SK-N-SH treated with all-trans-retinoic acid at 6 μM for 48 hours (cell line): ENCODE data around the gene LTBP3.

ENCODE experiments used
- ATAC-seq: fragments of 200-7000 bp; cut with Tn5 transposase; 3 replicates; pipeline ENCODE4 v1.9.1; 2020; ENCODE audit warnings: mild to moderate bottlenecking, moderate library complexity
- ARNTL ChIP-seq: fragments of 450-650 bp; formaldehyde crosslinking; IDR thresholded peaks from 2 replicates; pipeline ENCODE4 v1.5.0; 2020; ENCODE audit warnings: low read depth, mild to moderate bottlenecking, moderate library complexity, borderline replicate concordance
- BACH2 ChIP-seq: fragments of 250-450 bp; sonication (Bioruptor Pico); IDR thresholded peaks from 2 replicates; pipeline ENCODE4 v1.9.0; 2021; ENCODE audit warnings: mild to moderate bottlenecking, borderline replicate concordance
- CREB5 ChIP-seq: fragments of 250-450 bp; sonication (Bioruptor Pico); IDR thresholded peaks from 2 replicates; pipeline ENCODE4 v1.5.1; 2020; ENCODE audit warnings: low read depth, mild to moderate bottlenecking, moderate library complexity
- CSDC2 ChIP-seq: fragments of 250-450 bp; sonication (Bioruptor Pico); IDR thresholded peaks from 2 replicates; pipeline ENCODE4 v1.5.0; 2020; ENCODE audit warnings: mild to moderate bottlenecking, moderate library complexity
- CSRNP3 ChIP-seq: fragments of 250-450 bp; sonication (Bioruptor Pico); IDR thresholded peaks from 2 replicates; pipeline ENCODE4 v1.5.1; 2021; ENCODE audit warnings: mild to moderate bottlenecking, moderate library complexity
- ESRRG ChIP-seq: fragments of 250-450 bp; sonication (Bioruptor Pico); IDR thresholded peaks from 2 replicates; pipeline ENCODE4 v1.6.1; 2021; ENCODE audit warnings: mild to moderate bottlenecking
- GLIS3 ChIP-seq: fragments of 250-450 bp; sonication (Bioruptor Pico); IDR thresholded peaks from 2 replicates; pipeline ENCODE4 v1.5.0; 2020; ENCODE audit warnings: mild to moderate bottlenecking, moderate library complexity
- ISL1 ChIP-seq: fragments of 250-450 bp; sonication (Bioruptor Pico); IDR thresholded peaks from 2 replicates; pipeline ENCODE4 v2.1.2; 2022; ENCODE audit warnings: mild to moderate bottlenecking, moderate library complexity
- PATZ1 ChIP-seq: fragments of 250-450 bp; sonication (Bioruptor Pico); IDR thresholded peaks from 2 replicates; pipeline ENCODE4 v1.8.0; 2020; ENCODE audit warnings: mild to moderate bottlenecking, moderate library complexity, borderline replicate concordance
- POU6F1 ChIP-seq: fragments of 250-450 bp; sonication (Bioruptor Pico); IDR thresholded peaks from 2 replicates; pipeline ENCODE4 v1.8.0; 2021; ENCODE audit warnings: low read depth, mild to moderate bottlenecking, moderate library complexity, borderline replicate concordance
- RARB ChIP-seq: fragments of 250-450 bp; sonication (Bioruptor Pico); IDR thresholded peaks from 2 replicates; pipeline ENCODE4 v1.8.0; 2021; ENCODE audit warnings: mild to moderate bottlenecking, moderate library complexity
- SNAI2 ChIP-seq: fragments of 250-450 bp; sonication (Bioruptor Pico); IDR thresholded peaks from 2 replicates; pipeline ENCODE4 v1.5.0; 2020; ENCODE audit warnings: mild to moderate bottlenecking, moderate library complexity
- TCF4 ChIP-seq: fragments of 250-450 bp; sonication (Bioruptor Pico); IDR thresholded peaks from 2 replicates; pipeline ENCODE4 v1.8.0; 2021; ENCODE audit warnings: mild to moderate bottlenecking, moderate library complexity, borderline replicate concordance
- TOX ChIP-seq: fragments of 250-450 bp; sonication (Bioruptor Pico); IDR thresholded peaks from 2 replicates; pipeline ENCODE4 v1.8.0; 2021; ENCODE audit warnings: mild to moderate bottlenecking, moderate library complexity, borderline replicate concordance
- ZC3H10 ChIP-seq: fragments of 250-450 bp; sonication (Bioruptor Pico); IDR thresholded peaks from 2 replicates; pipeline ENCODE4 v1.5.1; 2021; ENCODE audit warnings: mild to moderate bottlenecking, moderate library complexity
- ZFP3 ChIP-seq: fragments of 250-450 bp; sonication (Bioruptor Pico); IDR thresholded peaks from 2 replicates; pipeline ENCODE4 v1.5.0; 2020; ENCODE audit warnings: mild to moderate bottlenecking, moderate library complexity
- ZFP30 ChIP-seq: fragments of 450-650 bp; formaldehyde crosslinking; IDR thresholded peaks from 2 replicates; pipeline ENCODE4 v1.5.0; 2022; ENCODE audit warnings: mild to moderate bottlenecking, moderate library complexity
- ZNF565 ChIP-seq: fragments of 450-650 bp; formaldehyde crosslinking; conservative IDR thresholded peaks from 2 replicates; pipeline ENCODE4 v1.5.0; 2020; ENCODE audit warnings: low read depth, mild to moderate bottlenecking, moderate library complexity
- ZNF70 ChIP-seq: fragments of 450-650 bp; formaldehyde crosslinking; IDR thresholded peaks from 2 replicates; pipeline ENCODE4 v1.5.0; 2020; ENCODE audit warnings: mild to moderate bottlenecking, moderate library complexity
- ZNF8 ChIP-seq: fragments of 450-650 bp; formaldehyde crosslinking; IDR thresholded peaks from 2 replicates; pipeline ENCODE4 v1.5.0; 2020; ENCODE audit warnings: mild to moderate bottlenecking, moderate library complexity

The LTBP3 gene

GRCh38 chr11:65503368-65503948 is 54.7 kb downstream of the LTBP3 start:
- ATAC-seq = no peak
- TF ChIP-seq RARB (CRISPR knock-in tag) (peak; percentile 69), ZNF8 (CRISPR knock-in tag) (peak; percentile 30), ESRRG (CRISPR knock-in tag) (no peak), TCF4 (CRISPR knock-in tag) (peak; percentile 10; the same call in 1 of the 2 replicates), PATZ1 (CRISPR knock-in tag) (peak; percentile 93; the same call in 1 of the 2 replicates), CREB5 (CRISPR knock-in tag) (no peak; the same call in 1 of the 2 replicates), SNAI2 (CRISPR knock-in tag) (no peak), ARNTL (CRISPR knock-in tag) (0 out of 2 replicates have a peak, but pooled peaks have one; percentile 6), ZFP3 (CRISPR knock-in tag) (no peak), ZC3H10 (peak; percentile 73; the same call in 1 of the 2 replicates), ZNF565 (CRISPR knock-in tag) (no peak), CSRNP3 (0 out of 2 replicates have a peak, but pooled peaks have one; percentile 17), ZNF70 (CRISPR knock-in tag) (no peak)

- no peak for ATAC-seq
- TF ChIP-seq ZNF8 (CRISPR knock-in tag) = no peak
- TF ChIP-seq RARB (CRISPR knock-in tag) = peak; percentile 67
- peak; percentile 90; the same call in 1 of the 2 replicates for TF ChIP-seq GLIS3 (CRISPR knock-in tag)
- TF ChIP-seq ZFP3 (CRISPR knock-in tag) = no peak
- no peak; the same call in 1 of the 2 replicates for TF ChIP-seq PATZ1 (CRISPR knock-in tag)
- no peak for TF ChIP-seq CSDC2 (CRISPR knock-in tag)
- no peak for TF ChIP-seq ARNTL (CRISPR knock-in tag)
- peak; percentile 9; the same call in 1 of the 2 replicates for TF ChIP-seq POU6F1 (CRISPR knock-in tag)
- TF ChIP-seq ZFP30 (CRISPR knock-in tag) = peak; percentile 34; the same call in 1 of the 2 replicates
- peak; percentile 15; the same call in 1 of the 2 replicates for TF ChIP-seq ESRRG (CRISPR knock-in tag)
- peak; percentile 83 for TF ChIP-seq ZC3H10
- peak; percentile 10 for TF ChIP-seq TOX
- TF ChIP-seq TCF4 (CRISPR knock-in tag) = peak; percentile 12; the same call in 1 of the 2 replicates
These were observed 55.4 kb downstream of the LTBP3 start for GRCh38 chr11:65502555-65503367.

GRCh38 chr11:65502274-65502554 is 55.9 kb downstream of the LTBP3 start:
- ATAC-seq = no peak
- TF ChIP-seq ZFP3 (CRISPR knock-in tag) = no peak
- no peak for TF ChIP-seq ESRRG (CRISPR knock-in tag)
- TF ChIP-seq CREB5 (CRISPR knock-in tag) = no peak
- no peak; the same call in 1 of the 2 replicates for TF ChIP-seq PATZ1 (CRISPR knock-in tag)
- TF ChIP-seq CSDC2 (CRISPR knock-in tag) = no peak
- TF ChIP-seq GLIS3 (CRISPR knock-in tag) = no peak
- no peak for TF ChIP-seq ZNF70 (CRISPR knock-in tag)
- no peak for TF ChIP-seq ARNTL (CRISPR knock-in tag)
- no peak for TF ChIP-seq ISL1
- no peak for TF ChIP-seq TCF4 (CRISPR knock-in tag)
- TF ChIP-seq ZFP30 (CRISPR knock-in tag) = no peak
- TF ChIP-seq SNAI2 (CRISPR knock-in tag) = no peak
- TF ChIP-seq ZC3H10 = no peak; the same call in 1 of the 2 replicates
- TF ChIP-seq BACH2 (CRISPR knock-in tag) = no peak
